ENCODE results near the gene TRIM47. TPM values are rescaled to one million over a fixed set of nuclear protein-coding genes. Genes with fewer than 3 reads are reported as not detected.
A peak's percentile ranks its signal among the peaks of the same experiment; 100 is the strongest.

TRIM47 gene
- total and polyA plus RNA-seq, 2 of the 13 experiments (the other 11 are each of a cell fraction or from before 2014, with no cell fraction given), result 33.5 to 82.0 TPM

- CTCF ChIA-PET (ENCODE audit: low intra/inter-chr PET ratio, low total read pairs), result interaction anchor here (0.8 to 1.0 kb wide), 2 partner anchors 20 to 109 kb away, joined by 3 read pairs; no protein-coding TSS in a partner anchor
- Histone ChIP-seq H3K36me3 (replicated peaks in 1 of 2; ENCODE audit: control insufficient read depth in 1 of 2, insufficient read depth in 2 of 2, low read length in 2 of 2) (peaks cover 22 to 39% of the 10 kb centered on the region in 2 experiments), H2AFZ (ENCODE audit: low read length) (no peak within 1 kb of the TSS), H3K27me3 (ENCODE audit: control insufficient read depth in 1 of 2, insufficient read depth in 2 of 2, low read length in 2 of 2) (no peaks in the 10 kb centered on the region), H3K27ac (ENCODE audit: extremely low read length, insufficient read depth, low read length) (peak within 1 kb of the TSS; percentile 79), H4K20me1 (ENCODE audit: insufficient read depth, low read length) (no peaks in the 10 kb centered on the region), H3K79me2 (ENCODE audit: insufficient read depth, low read length) (peaks cover 10% of the 10 kb centered on the region), H3K9ac (ENCODE audit: insufficient read depth, low read depth, low read length) (peak within 1 kb of the TSS; percentile 84), H3K9me3 (ENCODE audit: low read length) (no peaks in the 10 kb centered on the region), H3K4me3 (replicated peaks in 1 of 3; ENCODE audit: insufficient read depth in 1 of 3, low read depth in 2 of 3, low read length in 3 of 3) (peak within 1 kb of the TSS; percentile 68 to 83 (median 75)), H3K4me2 (ENCODE audit: low read depth, low read length) (peak within 1 kb of the TSS; percentile 91), H3K4me1 (ENCODE audit: insufficient read depth, low read length) (peaks cover 46% of the 10 kb centered on the region)
- BruUV-seq (replicated peaks), result no TSS peak
- DNase-seq (ENCODE audit: low spot score) (peak; percentile 56), FAIRE-seq (no peak), ATAC-seq (peak; percentile 18)
- in situ Hi-C loops (cut with HindIII; ENCODE audit: extremely low pct_ligation_motif_present, low pct_unique_long_range_greater_than_20kb), result no loop called here
- WGBS (ENCODE audit: low lambda C conversion rate), result 8% methylated on average over 35 of the region's 102 CpGs
- POLR2A ChIA-PET, result interaction anchor here (0.5 to 12.9 kb wide), 21 partner anchors 9 to 368 kb away, joined by 3 to 423 read pairs (median 4); partner anchors contain the start of genes ACOX1, MRPL38, TRIM47 and UBALD2
- intact Hi-C loops (cut with micrococcal nuclease; ENCODE audit: unreplicated experiment), result no loop called here
- TF ChIP-seq HOXA9 (CRISPR knock-in tag; IDR thresholded peaks at IDR 0.05; ENCODE audit: borderline replicate concordance) (peak; percentile 84; the same call in 1 of the 2 replicates), ZFP36 (IDR thresholded peaks at IDR 0.05; ENCODE audit: borderline replicate concordance, low read depth, low read length, partially characterized antibody) (no peak), E2F2 (CRISPR knock-in tag; IDR thresholded peaks at IDR 0.05; ENCODE audit: borderline replicate concordance) (0 out of 2 replicates have a peak, but pooled peaks have one; percentile 54), TGIF2 (CRISPR knock-in tag; IDR thresholded peaks at IDR 0.05) (peak; percentile 30; the same call in 1 of the 2 replicates), TFE3 (CRISPR knock-in tag; IDR thresholded peaks at IDR 0.05) (no peak), ERF (CRISPR knock-in tag; IDR thresholded peaks at IDR 0.05) (peak; percentile 26; the same call in 1 of the 2 replicates), TOE1 (CRISPR knock-in tag; IDR thresholded peaks at IDR 0.05) (peak; percentile 40; the same call in 1 of the 2 replicates), CBFB (CRISPR knock-in tag; IDR thresholded peaks at IDR 0.05) (peak; percentile 63; the same call in 1 of the 2 replicates), HNRNPH1 (optimal IDR thresholded peaks at IDR 0.05; ENCODE audit: low read depth, low read length) (no peak), ZNF354B (CRISPR knock-in tag; IDR thresholded peaks at IDR 0.05) (peak; percentile 17; the same call in 1 of the 2 replicates), ZC3H4 (CRISPR knock-in tag; IDR thresholded peaks at IDR 0.05; ENCODE audit: borderline replicate concordance) (no peak), MIXL1 (CRISPR knock-in tag; IDR thresholded peaks at IDR 0.05) (no peak), MATR3 (CRISPR knock-in tag; IDR thresholded peaks at IDR 0.05) (no peak)
- TF ChIP-seq, protein P1, sequence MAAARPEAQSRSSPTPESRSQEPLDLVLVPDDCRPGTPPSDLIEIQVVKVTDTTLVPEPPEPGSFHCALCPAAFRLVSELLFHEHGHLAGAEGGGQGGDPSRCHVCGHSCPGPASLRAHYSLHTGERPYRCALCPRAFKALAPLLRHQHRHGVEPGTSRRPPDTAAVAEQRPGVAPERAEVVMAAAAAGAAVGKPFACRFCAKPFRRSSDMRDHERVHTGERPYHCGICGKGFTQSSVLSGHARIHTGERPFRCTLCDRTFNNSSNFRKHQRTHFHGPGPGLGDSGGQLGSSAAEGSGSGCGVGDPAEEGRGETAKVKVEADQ (CRISPR knock-in tag; IDR thresholded peaks at IDR 0.05; ENCODE audit: borderline replicate concordance), result no peak; the same call in none of the 2 replicates
- TF ChIP-seq, protein P2, sequence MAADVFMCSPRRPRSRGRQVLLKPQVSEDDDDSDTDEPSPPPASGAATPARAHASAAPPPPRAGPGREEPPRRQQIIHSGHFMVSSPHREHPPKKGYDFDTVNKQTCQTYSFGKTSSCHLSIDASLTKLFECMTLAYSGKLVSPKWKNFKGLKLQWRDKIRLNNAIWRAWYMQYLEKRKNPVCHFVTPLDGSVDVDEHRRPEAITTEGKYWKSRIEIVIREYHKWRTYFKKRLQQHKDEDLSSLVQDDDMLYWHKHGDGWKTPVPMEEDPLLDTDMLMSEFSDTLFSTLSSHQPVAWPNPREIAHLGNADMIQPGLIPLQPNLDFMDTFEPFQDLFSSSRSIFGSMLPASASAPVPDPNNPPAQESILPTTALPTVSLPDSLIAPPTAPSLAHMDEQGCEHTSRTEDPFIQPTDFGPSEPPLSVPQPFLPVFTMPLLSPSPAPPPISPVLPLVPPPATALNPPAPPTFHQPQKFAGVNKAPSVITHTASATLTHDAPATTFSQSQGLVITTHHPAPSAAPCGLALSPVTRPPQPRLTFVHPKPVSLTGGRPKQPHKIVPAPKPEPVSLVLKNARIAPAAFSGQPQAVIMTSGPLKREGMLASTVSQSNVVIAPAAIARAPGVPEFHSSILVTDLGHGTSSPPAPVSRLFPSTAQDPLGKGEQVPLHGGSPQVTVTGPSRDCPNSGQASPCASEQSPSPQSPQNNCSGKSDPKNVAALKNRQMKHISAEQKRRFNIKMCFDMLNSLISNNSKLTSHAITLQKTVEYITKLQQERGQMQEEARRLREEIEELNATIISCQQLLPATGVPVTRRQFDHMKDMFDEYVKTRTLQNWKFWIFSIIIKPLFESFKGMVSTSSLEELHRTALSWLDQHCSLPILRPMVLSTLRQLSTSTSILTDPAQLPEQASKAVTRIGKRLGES (CRISPR knock-in tag; IDR thresholded peaks at IDR 0.05; ENCODE audit: borderline replicate concordance), result no peak
Measured at GRCh38 chr17:75896415-75897159, 18.2 kb upstream of the TRIM47 start, which contains the start of gene TRIM65. Gene TRIM65, minus strand, starts transcription at chr17:75896951. Its CDS starts 14 bp downstream, at chr17:75896937.

Data from HepG2 (cell line).